Measurements from ENCODE around the gene KIAA0753. TPM values are rescaled to one million over a fixed set of nuclear protein-coding genes. Genes with fewer than 3 reads are reported as not detected.

Gene KIAA0753
- polyA plus RNA-seq, 1 donor (not counting 4 experiments of a cell fraction or from before 2014, with no cell fraction given) = 11.6 TPM

- H4K20me1 ChIP-seq (ENCODE audit: control insufficient read depth, extremely low read depth, insufficient read depth, low read length) = no peaks in the 10 kb centered on the region
These were observed 72.2 kb downstream of the KIAA0753 start for GRCh38 chr17:6568184-6568758.

DNA sequence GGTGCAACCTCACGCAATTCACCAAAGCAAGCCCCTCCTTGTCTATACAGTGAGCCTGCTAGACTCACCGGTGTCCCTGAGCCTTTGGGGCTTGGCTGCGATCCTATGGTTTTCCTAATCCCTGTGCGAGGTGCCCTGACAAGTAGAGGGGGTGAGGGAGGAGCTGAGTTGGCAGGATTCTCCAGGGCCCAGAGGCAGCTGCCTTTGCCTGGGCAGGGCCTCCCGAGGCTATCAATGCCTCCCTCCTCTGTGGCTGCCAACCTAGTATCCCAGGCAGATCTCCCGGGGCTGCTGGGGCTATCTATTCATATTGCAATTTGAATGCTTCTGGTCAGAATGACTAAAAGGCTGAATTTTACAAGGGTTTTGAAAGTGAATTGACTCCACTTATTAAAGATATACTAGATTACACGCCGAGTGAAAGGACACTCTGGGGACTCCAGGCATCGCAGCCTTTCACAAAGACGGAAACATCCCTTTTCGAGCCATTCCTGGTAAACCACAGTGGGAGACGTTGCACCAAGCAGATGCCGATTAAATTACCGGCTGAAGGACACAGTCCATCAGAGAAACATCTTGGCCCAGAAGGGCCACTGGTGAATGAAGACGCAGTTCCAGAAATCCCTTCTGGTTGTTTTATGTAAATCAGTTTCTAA, 72.9 kb downstream of the KIAA0753 start:
- peak overlapping the region in 2 of 3 experiments; percentile 18 to 63 for H3K4me3 ChIP-seq (ENCODE audit: control insufficient read depth in 2 of 3, extremely low read depth in 1 of 3, insufficient read depth in 2 of 3, low read depth in 1 of 3, low read length in 3 of 3)
- H3K79me2 ChIP-seq (ENCODE audit: control insufficient read depth, insufficient read depth, low read length) = no peaks in the 10 kb centered on the region
- no peaks in the 10 kb centered on the region for H3K27me3 ChIP-seq (ENCODE audit: control insufficient read depth, extremely low read depth, insufficient read depth, low read length)
- no peaks in the 10 kb centered on the region for H3K9me1 ChIP-seq (ENCODE audit: control insufficient read depth, extremely low read depth, insufficient read depth, low read length)
- no peaks in the 10 kb centered on the region for H3K36me3 ChIP-seq (ENCODE audit: control insufficient read depth in 2 of 2, extremely low read depth in 1 of 2, insufficient read depth in 2 of 2, low read length in 2 of 2)
- H4K20me1 ChIP-seq (ENCODE audit: control insufficient read depth, extremely low read depth, insufficient read depth, low read length) = no peaks in the 10 kb centered on the region
- DNase-seq (ENCODE audit: low read depth, low spot score) = no peak
- peak; percentile 97 for FAIRE-seq
- no peaks in the 10 kb centered on the region for H3K9me3 ChIP-seq (ENCODE audit: control insufficient read depth, low read depth, low read length)
- H3K9ac ChIP-seq (ENCODE audit: control insufficient read depth, extremely low read depth, insufficient read depth, low read length) = peak overlapping the region; percentile 77
- H3K27ac ChIP-seq (ENCODE audit: control insufficient read depth, insufficient read depth, low read length) = peak overlapping the region; percentile 97
- dilution Hi-C loops (cut with MboI; ENCODE audit: extremely low pct_ligation_motif_present, low sequenced_read_pairs) = no loop called here
- peak overlapping the region; percentile 91 for H3K4me2 ChIP-seq (ENCODE audit: control insufficient read depth, extremely low read depth, insufficient read depth, low read depth, low read length)
- TF ChIP-seq CTCF (optimal IDR thresholded peaks at IDR 0.05 in 1 of 3, IDR thresholded peaks at IDR 0.05 in 1 of 3, conservative IDR thresholded peaks at IDR 0.05 in 1 of 3; ENCODE audit: extremely low read depth in 1 of 3, insufficient read depth in 2 of 3, low read length in 3 of 3) (peak in 2 of 3 experiments; percentile 24 to 26), EZH2 (IDR thresholded peaks at IDR 0.05; ENCODE audit: low read length) (no peak)
- peak overlapping the region; percentile 79 for H2AFZ ChIP-seq (ENCODE audit: control insufficient read depth, low read length)
- H3K4me1 ChIP-seq (ENCODE audit: control insufficient read depth, extremely low read depth, insufficient read depth, low read length) = peaks cover 20% of the 10 kb centered on the region

More at GRCh38 chr17:6568184-6568758, 72.2 kb downstream of the KIAA0753 start:
- no peaks in the 10 kb centered on the region for H3K79me2 ChIP-seq (ENCODE audit: control insufficient read depth, insufficient read depth, low read length)
- no peaks in the 10 kb centered on the region for H3K27me3 ChIP-seq (ENCODE audit: control insufficient read depth, extremely low read depth, insufficient read depth, low read length)
- no peaks in the 10 kb centered on the region for H3K36me3 ChIP-seq (ENCODE audit: control insufficient read depth in 2 of 2, extremely low read depth in 1 of 2, insufficient read depth in 2 of 2, low read length in 2 of 2)
- TF ChIP-seq EZH2 (IDR thresholded peaks at IDR 0.05; ENCODE audit: low read length) (no peak), CTCF (optimal IDR thresholded peaks at IDR 0.05 in 1 of 3, IDR thresholded peaks at IDR 0.05 in 1 of 3, conservative IDR thresholded peaks at IDR 0.05 in 1 of 3; ENCODE audit: extremely low read depth in 1 of 3, insufficient read depth in 2 of 3, low read length in 3 of 3) (no peak)
- dilution Hi-C loops (cut with MboI; ENCODE audit: extremely low pct_ligation_motif_present, low sequenced_read_pairs) = no loop called here
- FAIRE-seq = peak; percentile 71
- H3K9me3 ChIP-seq (ENCODE audit: control insufficient read depth, low read depth, low read length) = no peaks in the 10 kb centered on the region
- H3K4me1 ChIP-seq (ENCODE audit: control insufficient read depth, extremely low read depth, insufficient read depth, low read length) = peaks cover 20% of the 10 kb centered on the region
- peak overlapping the region in 2 of 3 experiments; percentile 18 to 63 for H3K4me3 ChIP-seq (ENCODE audit: control insufficient read depth in 2 of 3, extremely low read depth in 1 of 3, insufficient read depth in 2 of 3, low read depth in 1 of 3, low read length in 3 of 3)
- H3K27ac ChIP-seq (ENCODE audit: control insufficient read depth, insufficient read depth, low read length) = peak overlapping the region; percentile 97
- H3K4me2 ChIP-seq (ENCODE audit: control insufficient read depth, extremely low read depth, insufficient read depth, low read depth, low read length) = peak overlapping the region; percentile 91
- H3K9ac ChIP-seq (ENCODE audit: control insufficient read depth, extremely low read depth, insufficient read depth, low read length) = peak overlapping the region; percentile 70
- H2AFZ ChIP-seq (ENCODE audit: control insufficient read depth, low read length) = peak overlapping the region; percentile 79
- H3K9me1 ChIP-seq (ENCODE audit: control insufficient read depth, extremely low read depth, insufficient read depth, low read length) = no peaks in the 10 kb centered on the region
- no peak for DNase-seq (ENCODE audit: low read depth, low spot score)
